Left renal pelvis (tissue), 4 donors: ENCODE measurements around the gene CFAP57. TPM values are rescaled to one million over a fixed set of nuclear protein-coding genes. Genes with fewer than 3 reads are reported as not detected.

Experiments
- DNase-seq, 4 donors: peaks; one replicate each; pipeline ENCODE4 v3.0.0-alpha.2; 2013; ENCODE audit warnings: low read depth in 4 of 4, low spot score in 3 of 4
- polyA plus RNA-seq, 4 donors: library from polyadenylated mRNA; unstranded; fragments of 120-200 nt; gene quantifications; one replicate each; pipeline ENCODE4 v1.2.1, GENCODE V29; 2013; ENCODE audit not compliant: insufficient read length in 4 of 4

Gene CFAP57
- polyA plus RNA-seq, 4 donors, result 0.29 to 4.1 (median 3.9) TPM

DNA sequence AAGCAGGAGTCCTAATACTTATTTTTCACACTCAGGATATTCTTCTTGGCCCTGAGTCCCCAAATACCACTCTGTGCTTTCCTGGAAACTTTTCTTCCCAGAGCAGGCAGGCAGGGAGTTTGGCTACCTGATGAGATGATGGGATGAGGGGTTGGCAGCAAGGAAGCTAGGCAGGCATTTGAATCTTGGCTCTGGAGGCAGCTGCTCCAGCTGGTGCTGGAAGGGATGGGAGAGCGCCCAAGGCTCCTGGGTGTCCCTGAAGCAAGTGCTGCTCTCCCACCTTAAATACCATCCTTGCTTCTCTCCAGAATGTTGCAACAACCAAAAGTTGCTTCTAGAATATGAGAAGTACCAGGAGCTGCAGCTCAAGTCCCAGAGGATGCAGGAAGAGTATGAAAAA, 49.7 kb downstream of the CFAP57 start:
- DNase-seq, result no peak

DNA sequence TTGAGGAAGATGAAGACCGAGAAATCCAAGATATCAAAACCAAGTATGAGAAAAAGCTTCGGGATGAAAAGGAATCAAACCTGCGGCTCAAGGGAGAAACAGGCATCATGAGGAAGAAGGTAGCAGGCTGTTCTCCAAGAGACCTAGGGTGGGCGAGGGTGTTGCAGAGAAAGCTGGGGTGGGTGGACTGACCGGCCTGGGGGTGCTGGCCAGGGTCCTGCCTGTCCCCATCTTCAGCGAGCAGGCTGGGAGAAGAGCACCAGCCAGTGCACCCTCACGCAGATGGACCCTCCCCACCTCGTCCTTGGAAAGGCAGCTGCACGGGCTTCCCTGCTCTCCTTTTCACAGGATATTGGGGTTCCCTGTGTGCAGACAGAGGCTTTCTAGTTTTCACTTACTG, 50.7 kb downstream of the CFAP57 start:
- DNase-seq, result no peak

DNA sequence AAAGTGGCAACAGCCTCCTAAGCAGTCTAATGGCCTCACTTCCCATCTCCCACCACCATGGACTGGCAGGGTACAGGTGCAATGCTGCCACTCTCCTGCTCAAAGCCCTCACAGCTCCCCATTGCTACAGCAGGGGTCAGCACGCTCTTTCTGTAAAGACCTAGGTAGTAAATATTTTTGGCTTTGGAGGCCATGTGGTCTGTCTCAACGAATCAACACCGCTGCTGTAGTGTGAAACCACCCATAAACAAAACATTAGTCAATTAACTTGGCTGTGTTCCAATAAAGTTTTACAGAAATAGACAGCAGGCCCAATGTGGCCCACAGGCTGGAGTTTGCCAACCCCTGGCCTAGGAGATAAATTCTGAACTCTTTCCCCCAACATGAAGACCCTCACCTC, 53.0 kb downstream of the CFAP57 start:
- no peak for DNase-seq

DNA sequence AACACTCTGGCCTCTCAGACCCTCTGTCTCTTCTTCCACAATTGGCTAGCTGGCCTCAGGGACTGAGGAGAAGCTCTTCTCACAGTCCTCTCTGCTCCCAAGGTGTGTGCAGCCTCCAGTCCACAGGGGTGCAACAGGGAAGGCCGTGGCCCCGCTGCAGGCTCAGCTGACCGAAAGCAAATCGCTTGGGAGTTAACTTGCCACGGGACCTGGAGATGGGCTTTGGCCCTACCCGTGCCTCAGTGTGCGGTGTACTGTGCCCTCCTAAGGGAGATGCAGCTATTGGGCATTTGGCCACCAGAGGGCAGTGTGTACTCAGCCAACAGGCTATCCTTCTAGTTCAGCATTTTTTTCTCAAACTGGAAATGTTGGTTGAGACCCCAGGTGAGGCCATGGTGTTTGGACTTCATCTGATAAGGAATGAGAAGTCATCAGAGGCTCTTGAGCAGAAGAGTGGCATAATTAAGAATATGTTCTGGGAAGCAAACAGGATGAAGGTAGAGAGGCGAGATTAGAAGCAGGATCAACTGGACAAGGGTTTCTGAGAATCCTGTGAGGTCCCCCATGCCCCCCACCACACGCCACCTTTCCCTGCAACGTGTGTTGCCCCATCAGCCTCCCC, 55.1 kb downstream of the CFAP57 start:
- peak; percentile 58 to 66 (median 62) for DNase-seq

DNA sequence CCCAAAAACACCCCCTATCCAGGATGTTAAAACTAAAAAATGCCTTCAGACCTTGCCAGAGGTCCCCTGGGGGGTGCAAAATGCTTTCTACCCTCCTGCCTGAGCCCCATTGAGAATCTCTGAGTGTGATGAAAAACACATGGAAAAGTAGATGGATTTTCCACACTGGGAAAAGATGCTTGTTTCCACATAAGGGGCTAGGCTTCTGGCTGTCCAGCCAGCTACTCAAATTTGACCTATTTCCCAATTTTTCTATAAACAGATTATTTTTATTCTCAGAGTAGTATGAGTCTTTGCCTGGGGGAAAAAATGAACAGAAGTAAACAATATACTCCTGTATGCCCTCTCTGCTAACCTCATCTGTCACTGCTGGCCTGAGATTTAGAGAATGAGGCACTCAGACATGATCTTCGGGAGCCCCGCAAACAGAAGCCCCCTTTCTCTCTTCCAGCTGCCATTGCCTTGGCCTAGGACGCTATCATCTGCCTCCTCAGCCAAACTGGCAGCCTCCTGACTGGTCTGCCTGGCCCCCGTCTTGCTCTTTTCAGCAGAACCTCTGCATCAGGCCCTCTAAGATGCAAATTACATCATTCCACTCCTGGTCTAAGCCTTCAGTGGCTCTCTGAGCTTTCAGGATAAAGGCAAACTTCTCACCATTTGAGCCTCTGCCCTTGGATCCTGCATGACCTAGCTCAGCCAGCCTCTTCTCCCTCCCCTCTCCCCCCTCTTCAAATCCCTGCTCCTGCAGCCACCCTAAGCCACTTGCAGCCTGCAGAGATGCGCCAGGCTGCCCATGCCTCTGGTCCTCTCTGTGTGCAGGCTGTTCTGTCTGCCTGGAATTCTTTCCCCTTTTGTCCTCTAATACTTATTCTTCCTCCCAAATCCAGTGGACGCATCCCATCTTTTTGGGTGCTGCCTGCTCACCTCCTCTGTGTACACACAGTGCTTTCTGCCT, 58.0 kb downstream of the CFAP57 start:
- no peak for DNase-seq

DNA sequence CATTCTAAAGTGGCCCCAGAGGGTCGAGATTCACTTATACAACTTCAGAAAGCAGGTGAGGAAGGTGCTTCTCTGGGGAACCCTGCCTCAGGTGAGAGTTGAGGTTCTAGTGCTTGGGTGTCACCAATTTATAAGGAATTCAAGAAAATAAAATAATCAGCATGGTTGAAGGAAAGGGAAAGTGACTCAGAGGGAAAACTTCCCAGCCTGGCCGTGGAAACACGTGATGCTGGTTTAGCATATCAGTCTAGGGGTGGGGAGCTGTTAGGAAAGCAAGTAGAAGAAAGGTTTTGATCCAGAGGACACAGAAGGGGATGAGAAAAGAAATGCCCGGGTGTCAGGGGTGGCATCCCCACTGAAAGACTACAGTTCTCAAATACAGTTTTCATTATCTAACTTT, 59.9 kb downstream of the CFAP57 start:
- no peak for DNase-seq

DNA sequence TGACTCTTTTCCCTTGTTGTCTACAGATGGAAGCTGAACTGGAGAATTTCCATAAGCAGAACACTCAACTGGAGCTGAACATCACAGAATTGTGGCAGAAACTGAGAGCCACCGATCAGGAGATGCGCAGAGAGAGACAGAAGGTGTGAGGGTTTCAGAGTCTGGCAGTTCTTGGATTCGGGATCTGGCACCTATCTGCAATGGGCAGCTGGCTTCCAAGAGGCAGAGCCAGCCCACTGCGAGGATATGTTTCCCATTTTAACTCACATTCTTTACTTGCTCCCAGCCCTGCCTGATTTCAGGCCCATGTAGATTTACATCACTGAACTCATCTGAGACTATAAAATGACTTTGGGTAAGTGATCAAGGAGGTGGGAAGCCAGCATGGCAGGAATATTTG, 60.4 kb downstream of the CFAP57 start:
- DNase-seq, result no peak

DNA sequence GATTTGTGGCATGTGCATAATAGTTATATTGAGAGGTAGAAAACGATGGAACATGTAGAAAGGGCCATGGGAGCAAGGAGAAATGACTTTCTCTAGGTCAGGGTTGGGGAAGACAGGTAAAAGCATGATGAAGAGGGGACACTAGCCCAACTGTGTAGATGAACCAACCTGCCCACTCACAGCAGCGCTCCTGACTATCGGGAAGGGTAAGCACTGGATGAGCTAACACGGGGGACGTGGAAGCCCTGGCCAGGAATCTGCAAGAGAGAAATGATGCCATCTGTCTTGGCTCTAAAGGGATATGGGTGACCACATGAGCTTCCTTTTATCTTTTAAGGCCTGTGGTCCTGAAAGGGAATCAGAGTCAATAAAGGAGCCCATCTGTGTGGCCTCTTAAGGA, 61.5 kb downstream of the CFAP57 start:
- DNase-seq, result no peak

DNA sequence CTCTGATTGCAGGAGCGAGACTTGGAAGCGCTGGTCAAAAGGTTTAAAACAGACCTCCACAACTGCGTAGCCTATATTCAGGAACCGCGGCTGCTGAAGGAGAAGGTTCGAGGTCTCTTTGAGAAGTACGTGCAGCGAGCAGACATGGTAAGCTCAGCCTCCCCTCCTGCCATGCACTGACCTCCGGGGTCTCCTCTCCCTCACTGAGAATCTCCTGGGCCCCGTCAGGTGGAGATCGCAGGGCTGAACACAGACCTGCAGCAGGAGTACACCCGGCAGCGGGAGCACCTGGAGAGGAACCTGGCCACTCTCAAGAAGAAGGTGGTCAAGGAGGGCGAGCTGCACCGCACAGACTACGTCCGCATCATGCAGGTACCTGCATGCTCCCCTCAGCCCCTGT, 62.1 kb downstream of the CFAP57 start:
- DNase-seq, result no peak

DNA sequence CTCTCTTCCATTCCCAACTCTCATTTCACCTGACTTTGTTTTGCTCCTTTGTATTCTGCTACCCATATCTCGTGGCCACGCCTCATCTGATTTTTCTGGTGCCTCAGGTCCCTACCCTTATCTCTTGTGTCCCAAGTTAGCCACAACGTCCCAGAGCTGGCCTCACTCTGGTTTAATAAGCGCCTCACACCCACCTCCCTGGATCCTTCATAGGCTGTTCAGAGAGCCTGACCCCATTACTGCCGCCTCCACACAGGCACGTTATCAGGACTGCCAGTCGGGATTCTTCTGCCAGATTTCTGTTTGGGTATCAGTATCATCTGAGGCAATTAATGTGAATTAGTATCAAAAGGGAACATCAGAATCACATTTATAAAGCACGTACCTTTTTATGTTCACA, 62.9 kb downstream of the CFAP57 start:
- no peak for DNase-seq

DNA sequence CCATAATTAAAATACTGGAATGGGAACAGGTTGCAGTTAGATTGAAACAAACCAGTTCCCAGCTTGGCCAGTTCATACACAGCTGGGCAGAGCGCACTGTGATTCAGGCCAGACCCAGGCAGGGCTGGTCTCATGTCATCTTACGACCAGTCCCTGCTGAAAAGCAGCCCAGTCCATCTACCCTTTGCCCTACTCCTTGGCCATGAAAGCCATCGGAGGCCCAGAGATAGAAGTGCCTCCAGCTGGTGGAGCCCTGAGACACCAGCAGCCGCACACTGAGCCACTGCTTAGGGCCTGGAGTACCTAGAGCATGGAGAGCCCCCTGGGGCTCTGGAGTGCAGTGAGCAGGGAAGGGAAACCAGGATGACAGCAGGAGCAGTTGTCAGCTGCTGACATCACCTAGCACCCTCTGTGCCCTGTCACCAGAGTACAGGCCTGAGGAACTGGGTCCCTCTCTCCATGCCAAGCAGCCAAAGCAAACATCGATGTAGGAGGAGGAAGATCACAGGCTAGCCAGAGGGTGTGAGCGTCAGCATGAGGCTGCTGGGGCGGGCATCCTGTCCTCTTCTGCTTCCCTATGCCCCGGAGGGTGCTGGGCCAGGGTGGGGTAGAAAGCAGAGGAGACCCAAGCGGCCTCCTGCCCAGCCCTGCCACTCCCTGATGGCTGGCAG, 63.5 kb downstream of the CFAP57 start:
- no peak for DNase-seq

DNA sequence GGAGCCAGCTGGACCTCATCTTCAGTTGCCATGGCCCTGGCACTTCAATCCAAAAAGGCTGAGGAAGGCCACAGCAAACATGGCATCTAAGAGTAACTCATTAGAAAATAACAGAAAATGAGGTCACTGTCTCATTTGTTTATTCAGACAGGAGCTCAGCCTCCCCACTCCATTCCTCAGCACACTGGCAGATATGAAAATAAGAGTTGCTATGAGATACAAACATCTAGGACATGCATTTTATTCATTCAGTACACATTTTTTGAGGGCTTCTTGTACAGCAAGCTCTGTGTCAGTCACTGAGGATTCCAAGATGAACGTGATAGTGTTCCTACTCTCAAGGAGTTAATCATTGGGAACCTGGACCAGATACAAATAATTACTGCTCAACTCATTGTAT, 65.0 kb downstream of the CFAP57 start:
- no peak for DNase-seq

DNA sequence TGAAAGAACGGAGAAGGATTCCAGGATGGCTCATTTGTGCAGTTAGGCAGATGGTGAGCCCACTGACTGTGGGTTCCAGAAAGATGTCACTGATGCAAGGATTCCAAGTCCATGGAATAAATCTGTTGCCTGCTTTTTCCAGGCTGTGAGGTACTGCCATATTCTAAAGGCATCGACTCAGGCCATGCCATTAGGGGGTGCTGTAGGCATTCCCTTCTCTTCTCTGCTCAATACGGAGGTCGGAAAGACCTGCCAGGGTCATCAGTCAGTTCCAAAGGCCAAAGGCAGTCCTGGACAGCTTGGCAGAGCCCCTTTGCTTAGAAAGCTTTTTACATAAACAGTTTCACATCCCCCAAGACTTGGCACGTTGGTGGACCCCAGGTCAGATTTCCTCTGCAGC, 66.0 kb downstream of the CFAP57 start:
- peak; percentile 21 to 55 (median 44) for DNase-seq

DNA sequence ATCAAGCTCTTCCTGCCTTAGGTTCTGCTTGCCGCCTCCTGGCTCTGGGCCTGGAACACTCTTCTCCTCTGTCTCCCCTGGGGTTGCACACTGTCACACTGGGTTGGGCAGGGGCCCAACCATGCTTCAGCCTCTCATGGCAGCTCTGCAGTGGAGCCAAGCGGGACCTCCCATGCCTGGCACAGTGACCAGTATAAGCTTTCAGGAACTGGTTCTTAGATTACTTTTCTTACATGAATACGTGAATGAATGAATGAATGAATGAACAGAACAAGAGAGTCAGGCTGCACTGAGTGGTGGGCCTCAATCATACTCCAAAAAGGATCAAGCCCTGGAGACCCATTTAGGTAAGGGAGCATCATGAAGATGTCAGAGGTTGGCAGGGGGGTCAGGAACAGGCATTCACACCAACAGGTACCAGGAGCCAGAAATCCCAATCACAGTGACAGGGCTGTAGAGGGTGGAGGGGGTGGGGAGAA, 66.9 kb downstream of the CFAP57 start:
- no peak for DNase-seq

DNA sequence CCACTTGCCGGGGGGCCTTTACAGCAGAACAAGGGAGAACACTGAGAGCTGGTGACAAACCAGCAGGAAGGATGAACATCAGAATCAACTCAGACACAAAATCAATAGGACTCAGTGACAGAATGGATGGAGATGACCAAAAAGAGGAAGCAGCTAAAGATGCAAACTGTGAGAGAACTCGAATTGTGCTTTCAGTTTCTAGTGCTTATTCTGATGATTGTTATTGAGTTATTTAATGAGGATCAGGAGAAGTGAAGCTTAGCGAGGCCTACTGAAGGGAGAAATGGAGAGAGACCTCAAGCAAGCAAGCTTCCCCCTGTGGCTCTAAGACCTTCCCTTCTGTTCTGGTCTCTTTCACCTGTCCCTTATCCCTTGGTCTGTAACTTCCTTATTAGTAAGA, 67.4 kb downstream of the CFAP57 start:
- DNase-seq, result no peak

DNA sequence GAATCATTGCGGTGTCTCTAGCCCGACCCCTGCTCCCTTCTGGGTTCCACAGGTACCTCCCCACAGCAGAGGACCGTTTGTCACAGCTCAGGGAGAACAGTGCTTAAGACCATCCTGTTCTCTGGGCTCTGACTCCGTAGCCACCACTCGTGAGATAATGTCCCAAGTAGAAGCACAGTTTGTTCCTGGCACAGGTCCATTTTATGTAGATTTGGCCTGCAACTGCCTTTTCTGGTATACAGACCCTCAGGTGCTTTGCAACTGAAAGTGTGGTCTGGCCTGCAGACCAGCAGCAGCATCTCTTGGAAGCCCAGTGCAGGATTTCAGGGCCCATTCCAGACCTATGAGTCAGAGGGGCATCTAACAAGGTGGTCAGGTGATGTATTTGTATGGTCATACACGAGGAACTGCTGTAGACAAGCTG, 69.3 kb downstream of the CFAP57 start:
- DNase-seq, result no peak

DNA sequence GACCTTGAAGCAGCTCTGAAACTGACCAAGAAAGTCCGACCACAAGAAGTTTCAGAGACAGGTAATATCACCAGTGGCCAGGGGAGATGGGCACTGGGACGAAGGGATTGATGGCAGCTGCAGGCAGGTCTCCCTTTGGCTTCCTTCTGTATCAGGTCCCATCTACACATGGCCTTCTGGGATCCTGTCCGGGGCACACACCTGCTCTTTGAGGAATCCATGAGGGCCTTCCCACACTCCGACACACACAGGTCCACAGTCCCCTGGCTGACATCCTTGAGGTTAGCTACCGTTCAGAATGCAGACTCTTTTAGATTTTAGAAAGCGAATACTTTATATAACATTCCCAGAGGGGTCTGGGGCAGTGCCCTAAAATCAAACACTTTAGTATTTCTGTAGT, 71.2 kb downstream of the CFAP57 start:
- no peak for DNase-seq

DNA sequence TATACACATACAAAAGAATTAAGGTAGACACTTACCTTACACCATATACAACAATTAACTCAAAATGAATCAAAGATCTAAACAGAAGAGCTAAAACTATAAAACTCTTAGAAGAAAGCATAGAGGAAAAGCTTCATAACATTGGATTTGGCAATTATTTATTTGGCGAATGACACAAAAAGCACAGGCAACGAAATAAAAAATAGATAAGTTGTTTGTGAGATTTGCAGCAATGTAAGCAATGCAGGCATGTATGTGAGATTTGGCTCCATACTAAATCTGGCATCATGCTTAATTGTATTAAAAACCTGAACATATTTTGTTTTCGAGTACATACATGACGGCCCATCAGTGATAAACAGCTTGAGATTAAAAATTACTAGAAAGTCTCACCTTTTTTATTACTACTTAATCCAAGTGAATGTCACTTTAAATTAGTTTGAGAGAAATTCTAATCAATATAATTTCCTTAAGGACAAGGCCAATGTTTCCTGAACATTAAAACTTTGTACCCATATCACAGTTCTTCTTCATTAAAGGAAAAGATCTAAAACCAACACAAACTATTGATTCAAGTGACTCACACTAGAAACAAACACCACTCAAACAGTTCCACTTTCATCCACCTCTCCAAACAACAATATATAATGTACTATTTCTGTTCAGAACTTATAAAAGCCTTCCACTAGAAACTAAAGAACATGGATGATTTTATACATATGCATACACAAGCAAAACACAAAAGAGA, 74.5 kb downstream of the CFAP57 start:
- DNase-seq, result no peak

DNA sequence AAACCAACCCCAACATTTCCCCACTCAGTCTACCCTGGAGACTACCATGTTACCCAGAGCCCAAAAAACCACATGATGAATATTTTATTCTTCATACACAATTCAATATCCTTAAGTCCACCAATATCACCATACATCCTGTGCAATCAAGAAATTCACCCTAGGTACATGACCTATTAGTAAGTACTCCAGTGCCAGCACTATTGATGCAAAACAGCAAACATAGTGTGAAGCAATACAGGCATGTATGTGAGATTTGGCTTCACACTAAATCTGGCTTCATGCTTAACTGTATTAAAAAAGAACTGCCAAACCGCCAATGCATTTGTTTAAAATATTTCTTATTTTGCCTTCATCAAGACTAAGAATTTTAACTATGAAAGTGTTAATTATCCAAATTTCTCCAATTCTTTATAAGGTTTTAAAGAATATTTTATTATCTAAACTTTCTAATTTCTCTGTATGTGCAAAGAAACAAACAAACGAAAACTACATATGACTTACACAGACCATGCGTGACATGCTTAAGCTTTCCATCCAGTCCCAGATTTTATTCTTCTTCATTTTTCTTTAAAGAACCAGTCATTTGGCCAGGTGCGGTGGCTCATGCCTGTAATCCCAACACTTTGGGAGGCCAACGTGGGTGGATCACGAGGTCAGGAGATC, 75.3 kb downstream of the CFAP57 start:
- no peak for DNase-seq

DNA sequence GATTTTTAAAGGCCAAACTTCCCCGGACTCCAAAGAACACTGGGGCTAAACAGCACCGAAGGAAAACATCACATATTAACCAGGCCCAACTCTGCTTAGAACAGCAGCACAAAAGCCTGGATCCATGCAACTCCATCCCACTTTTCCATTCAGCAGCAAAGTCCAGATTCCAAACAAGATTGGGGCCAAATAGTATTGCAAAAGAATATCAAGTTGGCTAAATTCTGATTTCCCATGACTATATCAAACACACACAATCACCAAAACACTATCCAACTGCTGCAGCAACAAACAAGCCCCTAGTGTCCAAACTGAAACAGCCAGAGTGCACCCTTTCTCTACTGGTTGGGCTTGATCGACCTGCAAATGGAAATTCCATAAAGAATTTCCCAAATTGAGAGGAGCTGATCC, 78.2 kb downstream of the CFAP57 start:
- DNase-seq, result no peak
